ENCODE measurements around the gene SCUBE1. TPM values are rescaled to one million over a fixed set of nuclear protein-coding genes. Genes with fewer than 3 reads are reported as not detected.

Gene SCUBE1
- total and polyA plus RNA-seq, 2 of the 4 experiments (the other 2 are of a cell fraction), result not detected

- in situ Hi-C loops (cut with MboI; ENCODE audit: low sequenced_read_pairs) (no loop called here), dilution Hi-C loops (cut with HindIII; ENCODE audit: low sequenced_read_pairs, unreplicated experiment) (no loop called here), intact Hi-C loops (cut with micrococcal nuclease) (no loop called here)
- Histone ChIP-seq H3K4me1 (ENCODE audit: control insufficient read depth, insufficient read depth, low read length) (no peaks in the 10 kb centered on the region; the same call in 1 of the 2 replicates), H4K91ac (ENCODE audit: insufficient read depth, low read depth, low read length) (no peak overlapping the region), H2AK5ac (ENCODE audit: low read depth, low read length) (no peak overlapping the region), H3K36me3 (ENCODE audit: control insufficient read depth, insufficient read depth, low read length) (no peaks in the 10 kb centered on the region), H3K56ac (ENCODE audit: extremely low read depth, insufficient read depth, low read length) (no peak overlapping the region), H3K4me3 (ENCODE audit: insufficient read depth, low read depth, low read length) (no peak overlapping the region), H3K79me1 (ENCODE audit: low read depth in 1 of 2, low read length in 2 of 2) (no peaks in the 10 kb centered on the region), H2AK9ac (replicated peaks; ENCODE audit: low read depth, low read length, poor library complexity) (no peak overlapping the region), H3K23ac (ENCODE audit: low read depth, low read length) (no peak overlapping the region), H2BK120ac (ENCODE audit: low read depth, low read length) (no peak overlapping the region), H3K27me3 (ENCODE audit: control insufficient read depth, insufficient read depth, low read length) (peaks cover 36% of the 10 kb centered on the region), H3K18ac (ENCODE audit: low read depth, low read length) (no peak overlapping the region), H4K5ac (ENCODE audit: low read depth, low read length) (no peak overlapping the region), H3K9me1 (ENCODE audit: insufficient read depth, low read length) (no peaks in the 10 kb centered on the region), H2AFZ (replicated peaks; ENCODE audit: low read length, poor library complexity) (no peak overlapping the region), H3K27ac (ENCODE audit: insufficient read depth, low read length) (no peak overlapping the region), H4K8ac (ENCODE audit: low read depth in 2 of 2, low read length in 2 of 2) (no peak overlapping the region), H3K9ac (ENCODE audit: low read depth, low read length) (no peak overlapping the region), H3K9me3 (ENCODE audit: control insufficient read depth, insufficient read depth, low read length) (no peaks in the 10 kb centered on the region), H2BK20ac (ENCODE audit: low read depth, low read length) (no peak overlapping the region), H3K14ac (replicated peaks; ENCODE audit: low read depth, low read length) (no peak overlapping the region), H3K4ac (ENCODE audit: low read depth, low read length) (no peak overlapping the region), H3K4me2 (ENCODE audit: low read depth, low read length) (no peak overlapping the region), H2BK15ac (ENCODE audit: low read depth, low read length) (no peak overlapping the region), H4K20me1 (ENCODE audit: insufficient read depth, low read length) (no peaks in the 10 kb centered on the region), H2BK5ac (ENCODE audit: low read depth, low read length, poor library complexity, severe bottlenecking) (no peak overlapping the region)
- TF ChIP-seq RAD21 (IDR thresholded peaks at IDR 0.05; ENCODE audit: low read length) (no peak), CHD1 (IDR thresholded peaks at IDR 0.05; ENCODE audit: low read depth, low read length) (no peak), MAZ (IDR thresholded peaks at IDR 0.05; ENCODE audit: borderline replicate concordance, low read depth, low read length) (no peak), FOS (IDR thresholded peaks at IDR 0.05; ENCODE audit: low read depth, low read length) (no peak), RCOR1 (IDR thresholded peaks at IDR 0.05; ENCODE audit: insufficient replicate concordance, low read length) (no peak), MAFK (IDR thresholded peaks at IDR 0.05; ENCODE audit: low read depth, low read length) (no peak), POLR2A (IDR thresholded peaks at IDR 0.05; ENCODE audit: low read depth, low read length) (no peak), RFX5 (IDR thresholded peaks at IDR 0.05; ENCODE audit: low read depth, low read length) (no peak), CTCF (conservative IDR thresholded peaks at IDR 0.05; ENCODE audit: low read depth, low read length) (no peak), SMC3 (IDR thresholded peaks at IDR 0.05; ENCODE audit: low read depth, low read length) (no peak), BHLHE40 (IDR thresholded peaks at IDR 0.05; ENCODE audit: low read depth, low read length) (no peak), NFE2L2 (IDR thresholded peaks at IDR 0.05; ENCODE audit: low read depth, low read length) (no peak), USF2 (IDR thresholded peaks at IDR 0.05; ENCODE audit: low read depth, low read length) (no peak), ELK1 (IDR thresholded peaks at IDR 0.05; ENCODE audit: borderline replicate concordance, low read depth, low read length) (no peak), CEBPB (IDR thresholded peaks at IDR 0.05; ENCODE audit: low read depth, low read length) (no peak), MXI1 (IDR thresholded peaks at IDR 0.05; ENCODE audit: borderline replicate concordance, low read depth, low read length) (no peak)
- POLR2A ChIA-PET (ENCODE audit: unreplicated experiment), result no interaction called here
- 33% methylated on average over 1 of the region's 9 CpGs; no CpG with 5 or more reads in 1 of the 2 experiments for WGBS, 2 experiments (ENCODE audit: extremely low coverage in 2 of 2, insufficient read length in 1 of 2)
- CTCF ChIA-PET, result no interaction called here
- DNase-seq, result no peak
- no peak for ATAC-seq (ENCODE audit: low read depth)
- no TSS peak for BruUV-seq (replicated peaks)
These were observed 25.9 kb downstream of the SCUBE1 start for GRCh38 chr22:43317239-43317638.

Measured in IMR-90 (cell line).